Mesenchymal stem cell (in vitro differentiated cells and primary cell): ENCODE results near the gene GSAP.

Source experiments
- DNase-seq: peaks from one replicate; pipeline ENCODE4 v3.0.0-alpha.2; 2013
- H2AFZ ChIP-seq: one replicate; pipeline ENCODE4 v1.6.1; 2013; ENCODE audit warnings: low read depth, mild to moderate bottlenecking, control low read depth, inconsistent platforms, low read length, moderate library complexity
- H2AK5ac ChIP-seq: 2 replicates; pipeline ENCODE4 v1.6.1; 2013; ENCODE audit warnings: low read length, moderate library complexity, mild to moderate bottlenecking, inconsistent platforms; ENCODE audit not compliant: severe bottlenecking
- H2BK120ac ChIP-seq: one replicate; pipeline ENCODE4 v1.6.1; 2013; ENCODE audit warnings: low read depth, mild to moderate bottlenecking, inconsistent platforms, low read length, moderate library complexity
- H2BK12ac ChIP-seq, 2 experiments: one replicate each; pipeline ENCODE4 v1.6.1; 2013; ENCODE audit warnings: inconsistent platforms in 2 of 2, low read length in 2 of 2, mild to moderate bottlenecking in 2 of 2, moderate library complexity in 2 of 2, control low read depth in 1 of 2
- H2BK15ac ChIP-seq: one replicate; pipeline ENCODE4 v1.6.1; 2013; ENCODE audit warnings: mild to moderate bottlenecking, low read depth, inconsistent platforms; ENCODE audit not compliant: poor library complexity, severe bottlenecking
- H2BK5ac ChIP-seq: 2 replicates; pipeline ENCODE4 v1.6.1; 2013; ENCODE audit warnings: low read depth, mild to moderate bottlenecking, low read length, control low read depth, inconsistent platforms; ENCODE audit not compliant: poor library complexity, severe bottlenecking
- H3K14ac ChIP-seq, 2 experiments: one replicate each; pipeline ENCODE4 v1.6.1; 2013; ENCODE audit warnings: inconsistent platforms in 2 of 2, low read length in 2 of 2, control low read depth in 1 of 2, mild to moderate bottlenecking in 1 of 2, moderate library complexity in 1 of 2
- H3K18ac ChIP-seq, 2 experiments: one replicate each; pipeline ENCODE4 v1.6.1; 2013; ENCODE audit warnings: inconsistent platforms in 2 of 2, low read length in 2 of 2, control low read depth in 1 of 2, low read depth in 1 of 2, mild to moderate bottlenecking in 1 of 2
- H3K23ac ChIP-seq, 2 experiments: one replicate each; pipeline ENCODE4 v1.6.1; 2013; ENCODE audit warnings: inconsistent platforms in 2 of 2, low read length in 2 of 2, mild to moderate bottlenecking in 2 of 2, moderate library complexity in 2 of 2, control low read depth in 1 of 2
- H3K27ac ChIP-seq: 2 replicates; pipeline ENCODE4 v1.5.1; 2013; ENCODE audit warnings: mild to moderate bottlenecking, moderate library complexity, low read length, control low read depth, inconsistent platforms; ENCODE audit not compliant: poor library complexity, severe bottlenecking
- H3K27me3 ChIP-seq, 2 experiments: 2 replicates each; pipeline versions ENCODE4 v1.6.1 to v1.7.0; 2013; ENCODE audit warnings: low read length in 2 of 2, mild to moderate bottlenecking in 2 of 2, moderate library complexity in 2 of 2, control low read depth in 1 of 2, inconsistent platforms in 1 of 2; ENCODE audit not compliant: control insufficient read depth in 1 of 2, insufficient read depth in 1 of 2
- H3K36me3 ChIP-seq, 2 experiments: 2 replicates each; pipeline versions ENCODE4 v1.6.1 to v1.7.0; 2013; ENCODE audit warnings: low read length in 2 of 2, control low read depth in 1 of 2, inconsistent platforms in 1 of 2, low read depth in 1 of 2, mild to moderate bottlenecking in 1 of 2; ENCODE audit not compliant: insufficient read depth in 2 of 2, control insufficient read depth in 1 of 2
- H3K4ac ChIP-seq, 2 experiments: one replicate each; pipeline ENCODE4 v1.6.1; 2013; ENCODE audit warnings: inconsistent platforms in 2 of 2, low read length in 2 of 2, mild to moderate bottlenecking in 2 of 2, moderate library complexity in 2 of 2, control low read depth in 1 of 2, low read depth in 1 of 2
- H3K4me1 ChIP-seq: 2 replicates; pipeline ENCODE4 v1.6.1; 2013; ENCODE audit warnings: low read depth, low read length, control low read depth; ENCODE audit not compliant: control insufficient read depth, insufficient read depth
- H3K4me2 ChIP-seq: 2 replicates; pipeline ENCODE4 v1.6.1; 2013; ENCODE audit warnings: low read length, mild to moderate bottlenecking, inconsistent platforms; ENCODE audit not compliant: poor library complexity, severe bottlenecking
- H3K4me3 ChIP-seq, 2 experiments: 2 replicates each; pipeline versions ENCODE4 v1.5.1 to v1.7.0; 2013; ENCODE audit warnings: low read length in 2 of 2, mild to moderate bottlenecking in 2 of 2, control low read depth in 1 of 2, low read depth in 1 of 2; ENCODE audit not compliant: insufficient read depth in 1 of 2
- H3K79me1 ChIP-seq: replicated peaks from 2 replicates; pipeline ENCODE4 v1.6.1; 2013; ENCODE audit warnings: mild to moderate bottlenecking, control low read depth, low read length, inconsistent platforms; ENCODE audit not compliant: poor library complexity, severe bottlenecking
- H3K9ac ChIP-seq: 2 replicates; pipeline ENCODE4 v1.7.0; 2013; ENCODE audit warnings: mild to moderate bottlenecking, low read length, moderate library complexity
- H3K9me3 ChIP-seq: 2 replicates; pipeline ENCODE4 v1.7.0; 2013; ENCODE audit warnings: mild to moderate bottlenecking, low read length; ENCODE audit not compliant: control insufficient read depth
- H4K8ac ChIP-seq: one replicate; pipeline ENCODE4 v1.6.1; 2013; ENCODE audit warnings: inconsistent platforms, mild to moderate bottlenecking, low read length, moderate library complexity
- H4K91ac ChIP-seq: one replicate; pipeline ENCODE4 v1.6.1; 2013; ENCODE audit warnings: mild to moderate bottlenecking, low read length, inconsistent platforms
- WGBS: methylation state at CpG from one replicate; pipeline ENCODE4 v1.1.7; 2013; ENCODE audit warnings: mixed read lengths; 5-methylcytosine and 5-hydroxymethylcytosine counted together

GSAP gene

DNA sequence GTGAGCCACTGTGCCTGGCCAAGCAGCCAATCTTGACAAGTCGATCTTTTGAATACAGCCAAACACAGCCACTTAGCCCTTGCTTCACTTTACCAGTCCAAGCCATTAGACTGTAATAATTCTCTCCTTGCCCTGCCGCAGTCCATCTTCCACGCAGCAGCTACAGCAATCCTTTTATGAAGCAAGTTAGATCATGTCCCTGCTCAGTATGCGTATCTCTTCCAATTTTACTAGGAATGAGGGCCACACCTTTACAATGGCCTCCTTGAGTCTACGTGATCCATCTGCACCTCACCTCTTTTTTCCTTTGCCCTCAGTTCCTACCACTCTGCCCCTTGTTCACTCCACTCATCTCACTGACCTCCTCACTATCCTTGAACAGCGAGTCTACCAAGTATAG, 22.2 kb downstream of the GSAP start:
- no peak overlapping the region for H3K9ac ChIP-seq
- no peak overlapping the region for H3K18ac ChIP-seq
- H2BK120ac ChIP-seq = no peak overlapping the region
- H2AK5ac ChIP-seq = no peak overlapping the region
- H3K27ac ChIP-seq = no peak overlapping the region
- H3K4me3 ChIP-seq = no peak overlapping the region
- no peaks in the 10 kb centered on the region for H3K79me1 ChIP-seq
- no peaks in the 10 kb centered on the region for H3K27me3 ChIP-seq
- no peak overlapping the region for H2AFZ ChIP-seq
- H3K4me1 ChIP-seq = no peaks in the 10 kb centered on the region
- WGBS = 97% methylated on average over 6 of the region's 6 CpGs
- no peaks in the 10 kb centered on the region for H3K9me3 ChIP-seq
- H4K8ac ChIP-seq = no peak overlapping the region
- no peak overlapping the region for H3K23ac ChIP-seq
- no peak overlapping the region for H3K14ac ChIP-seq
- H3K36me3 ChIP-seq = no peaks in the 10 kb centered on the region
- no peak for DNase-seq
- H3K4me2 ChIP-seq = no peak overlapping the region
- no peak overlapping the region for H2BK12ac ChIP-seq
- H3K4ac ChIP-seq = no peak overlapping the region
- H4K91ac ChIP-seq = no peak overlapping the region
- H2BK15ac ChIP-seq = no peak overlapping the region
- H2BK5ac ChIP-seq = no peak overlapping the region

DNA sequence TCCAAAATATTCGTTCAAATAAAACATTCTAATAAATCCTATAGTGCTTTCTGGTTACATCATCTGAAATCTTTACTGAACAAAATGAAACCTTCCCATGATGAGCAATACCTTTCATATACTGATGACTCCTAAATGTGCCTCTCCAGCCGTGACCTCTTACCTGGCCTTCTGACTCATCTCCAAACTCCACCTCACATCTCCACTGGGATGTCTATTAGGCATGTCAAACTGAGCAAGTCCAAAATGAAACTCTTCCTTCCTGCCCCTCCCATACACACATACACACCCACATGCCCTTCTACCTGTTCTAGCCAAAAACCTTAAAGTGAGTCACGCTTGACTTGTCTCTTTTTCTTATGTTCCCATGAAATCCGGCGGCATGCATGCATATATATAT, 22.9 kb downstream of the GSAP start:
- no peak overlapping the region for H2BK5ac ChIP-seq
- no peak overlapping the region for H2AFZ ChIP-seq
- no peak overlapping the region for H3K4ac ChIP-seq
- H3K9me3 ChIP-seq = no peaks in the 10 kb centered on the region
- no peak overlapping the region for H3K27ac ChIP-seq
- H3K4me1 ChIP-seq = no peaks in the 10 kb centered on the region
- H3K14ac ChIP-seq = no peak overlapping the region
- no peaks in the 10 kb centered on the region for H3K27me3 ChIP-seq
- no peak overlapping the region for H3K9ac ChIP-seq
- no peak overlapping the region for H3K4me2 ChIP-seq
- no peak overlapping the region for H2BK12ac ChIP-seq
- DNase-seq = no peak
- H3K4me3 ChIP-seq = no peak overlapping the region
- no peak overlapping the region for H4K91ac ChIP-seq
- WGBS = 87% methylated on average over 2 of the region's 5 CpGs
- no peak overlapping the region for H2BK120ac ChIP-seq
- no peak overlapping the region for H2AK5ac ChIP-seq
- H3K36me3 ChIP-seq = no peaks in the 10 kb centered on the region
- H3K18ac ChIP-seq = no peak overlapping the region
- H3K79me1 ChIP-seq = no peaks in the 10 kb centered on the region
- no peak overlapping the region for H3K23ac ChIP-seq
- no peak overlapping the region for H2BK15ac ChIP-seq
- no peak overlapping the region for H4K8ac ChIP-seq

GRCh38 chr7:77391230-77391629, 24.9 kb downstream of the GSAP start:
- Histone ChIP-seq H3K23ac (no peak overlapping the region), H2BK120ac (no peak overlapping the region), H2AK5ac (no peak overlapping the region), H3K4me3 (no peak overlapping the region), H3K36me3 (no peaks in the 10 kb centered on the region), H3K4ac (no peak overlapping the region), H3K4me1 (no peaks in the 10 kb centered on the region), H4K8ac (no peak overlapping the region), H3K4me2 (no peak overlapping the region), H3K9ac (no peak overlapping the region), H3K27ac (no peak overlapping the region), H4K91ac (no peak overlapping the region), H3K79me1 (no peaks in the 10 kb centered on the region), H2BK5ac (no peak overlapping the region), H2AFZ (no peak overlapping the region), H3K14ac (no peak overlapping the region), H2BK15ac (no peak overlapping the region), H3K18ac (no peak overlapping the region), H2BK12ac (no peak overlapping the region), H3K9me3 (no peaks in the 10 kb centered on the region), H3K27me3 (no peaks in the 10 kb centered on the region)
- over 99% methylated on average over 2 of the region's 2 CpGs for WGBS
- DNase-seq = no peak

DNA sequence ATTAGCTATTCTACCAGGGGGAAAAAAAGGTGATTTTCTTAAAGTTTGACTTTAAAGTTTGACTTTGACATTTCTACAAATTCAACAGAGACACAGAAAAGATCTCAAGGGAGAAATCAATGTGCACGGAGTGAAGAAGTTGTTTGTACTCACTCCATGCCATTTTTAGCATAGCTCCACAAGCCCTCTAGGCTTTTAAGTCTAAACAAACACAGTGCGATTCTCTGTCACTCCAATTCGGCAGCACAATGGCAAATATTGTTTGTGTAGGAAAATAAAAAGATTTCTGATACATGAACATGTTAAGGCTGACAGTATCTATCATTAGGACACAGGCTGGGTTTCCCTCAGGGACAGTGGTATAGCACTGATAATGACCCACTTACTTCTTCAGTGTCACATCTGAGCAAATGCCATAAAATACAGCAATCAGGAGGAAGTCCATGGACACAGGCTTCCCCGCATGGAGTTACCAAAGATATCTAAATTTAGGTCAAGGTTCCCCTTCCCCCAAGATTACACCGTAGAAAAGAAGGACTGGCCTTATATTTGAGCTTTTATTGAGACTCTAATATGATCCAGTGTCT, 28.0 kb downstream of the GSAP start:
- Histone ChIP-seq H3K79me1 (no peaks in the 10 kb centered on the region), H2BK120ac (no peak overlapping the region), H4K8ac (no peak overlapping the region), H2BK15ac (no peak overlapping the region), H3K9ac (no peak overlapping the region), H2BK5ac (no peak overlapping the region), H2AFZ (no peak overlapping the region), H3K23ac (no peak overlapping the region), H3K4me2 (no peak overlapping the region), H4K91ac (no peak overlapping the region), H3K4me3 (no peak overlapping the region), H3K4me1 (no peaks in the 10 kb centered on the region), H2BK12ac (no peak overlapping the region), H2AK5ac (no peak overlapping the region), H3K27ac (no peak overlapping the region), H3K27me3 (no peaks in the 10 kb centered on the region), H3K14ac (no peak overlapping the region), H3K36me3 (no peaks in the 10 kb centered on the region), H3K18ac (no peak overlapping the region), H3K4ac (no peak overlapping the region), H3K9me3 (no peaks in the 10 kb centered on the region)
- no peak for DNase-seq
- WGBS = 60% methylated on average over 1 of the region's 5 CpGs
